ENCODE results near the gene GANC.

GRCh38 chr15:42348083-42348482 is 75.1 kb downstream of the GANC start:
- TF ChIP-seq POLR2A (IDR thresholded peaks at IDR 0.05; ENCODE audit: low read length) (no peak), GATA1 (IDR thresholded peaks at IDR 0.05; ENCODE audit: low read depth, low read length) (no peak)
